A549 (cell line): ENCODE measurements around the gene RBM18. TPM values are rescaled to one million over a fixed set of nuclear protein-coding genes. Genes with fewer than 3 reads are reported as not detected.

Experiments used
- ATAC-seq, 2 experiments: fragments of 200-7000 bp in 1 of 2; fragments of >200 bp in 1 of 2; cut with Nextera tagmentation in 1 of 2; cut with Tn5 transposase in 1 of 2; 3 replicates each; pipeline versions ENCODE4 v1.8.0 to v1.9.1; 2018 to 2020; ENCODE audit warnings: mild to moderate bottlenecking in 1 of 2, moderate library complexity in 1 of 2
- CTCF ChIA-PET: fragments of 300-600 bp; sonication (Branson Sonifier 250); formaldehyde crosslinking; extraction: SDS; loops from one replicate; lab custom pipeline; 2021; ENCODE audit warnings: antibody characterized with exemption, inconsistent platforms; lab: Yijun Ruan, JAX
- POLR2A ChIA-PET: fragments of 350-600 bp; formaldehyde crosslinking; extraction: SDS; loops from one replicate; lab custom pipeline; 2021; ENCODE audit warnings: antibody characterized with exemption, inconsistent platforms; lab: Yijun Ruan, JAX
- DNase-seq, 2 experiments: peaks; one replicate each; pipeline versions ENCODE4 v3.0.0 to v3.0.0-alpha.2; 2011 to 2016; ENCODE audit warnings: low read depth in 1 of 2, low spot score in 1 of 2
- FAIRE-seq: peaks from 2 replicates; lab custom pipeline; 2011; peaks lifted over from hg19 to GRCh38; lab: Jason Lieb, UNC
- H3K27ac ChIP-seq, 2 experiments: fragments of >200 bp; sonication (Bioruptor Twin); formaldehyde crosslinking; 3 replicates each; pipeline ENCODE4 v1.5.1; 2016 to 2017
- H3K4me1 ChIP-seq: fragments of >200 bp; sonication (Bioruptor Twin); formaldehyde crosslinking; 3 replicates; pipeline ENCODE4 v1.6.1; 2016
- H3K4me2 ChIP-seq: fragments of >200 bp; sonication (Bioruptor Twin); formaldehyde crosslinking; 3 replicates; pipeline ENCODE4 v1.6.1; 2016
- H3K4me3 ChIP-seq: fragments of >200 bp; sonication (Bioruptor Twin); formaldehyde crosslinking; 3 replicates; pipeline ENCODE4 v1.5.1; 2016
- H3K9me3 ChIP-seq: fragments of >200 bp; sonication (Bioruptor Twin); formaldehyde crosslinking; 3 replicates; pipeline ENCODE4 v1.6.1; 2016
- CBX2 ChIP-seq: fragments of 200-600 bp; sonication (generic); IDR thresholded peaks from 2 replicates; pipeline ENCODE4 v1.6.1; 2016; ENCODE audit warnings: low read depth, mild to moderate bottlenecking, borderline replicate concordance
- CEBPB ChIP-seq, 2 experiments: fragments of >200 bp in 1 of 2; sonication (Bioruptor Twin) in 1 of 2; formaldehyde crosslinking in 1 of 2; IDR thresholded peaks; 2 replicates each; pipeline ENCODE4 v1.6.1; 2012 to 2016
- MAZ ChIP-seq: fragments of 150-350 bp; IDR thresholded peaks from 2 replicates; pipeline ENCODE4 v1.6.1; 2014; ENCODE audit warnings: antibody characterized with exemption, low read depth, low read length, borderline replicate concordance
- RAD21 ChIP-seq, 2 experiments: fragments of >200 bp in 1 of 2; sonication (Bioruptor Twin) in 1 of 2; formaldehyde crosslinking in 1 of 2; IDR thresholded peaks in 1 of 2; conservative IDR thresholded peaks in 1 of 2; 2 replicates in 1 of 2; 3 replicates in 1 of 2; pipeline ENCODE4 v1.6.1; 2012 to 2018; ENCODE audit warnings: inconsistent platforms in 1 of 2
- RCOR1 ChIP-seq: fragments of 150-350 bp; IDR thresholded peaks from 2 replicates; pipeline ENCODE4 v1.6.1; 2014; ENCODE audit warnings: antibody characterized with exemption, low read length, low read depth
- REST ChIP-seq: fragments of 200-600 bp; sonication (generic); IDR thresholded peaks from 2 replicates; pipeline ENCODE4 v1.6.1; 2016; ENCODE audit warnings: antibody characterized with exemption, mild to moderate bottlenecking, moderate library complexity
- SMC3 ChIP-seq: fragments of >200 bp; sonication (Bioruptor Twin); formaldehyde crosslinking; IDR thresholded peaks from 3 replicates; pipeline ENCODE4 v1.6.1; 2018; ENCODE audit warnings: inconsistent platforms
- TP53 ChIP-seq: fragments of 250-450 bp; sonication (Bioruptor Pico); IDR thresholded peaks from 2 replicates; pipeline ENCODE4 v1.5.0; 2021; ENCODE audit warnings: mild to moderate bottlenecking, moderate library complexity
- WGBS: methylation state at CpG from one replicate; pipeline ENCODE4 v1.1.6; 2017; ENCODE audit errors: missing lambda C conversion rate; 5-methylcytosine and 5-hydroxymethylcytosine counted together
- polyA plus RNA-seq, 4 experiments: library from polyadenylated mRNA; depleted of rRNA in 3 of 4; stranded (reverse); fragments of >200 nt; fragmentation: RNase III in 1 of 4; extraction: RNeasy Plus Mini Kit Qiagen cat#74134 plus additional on column Dnase treatment in 1 of 4; gene quantifications; 2 replicates in 3 of 4; 3 replicates in 1 of 4; pipeline ENCODE4 v1.2.3, GENCODE V29; 2011 to 2017
- TF ChIP-seq, protein P1 (sequence below): fragments of 150-350 bp; IDR thresholded peaks from 2 replicates; pipeline ENCODE4 v1.6.1; 2014; ENCODE audit warnings: low read depth, mild to moderate bottlenecking, low read length
- TF ChIP-seq, protein P2 (sequence below): fragments of >200 bp; sonication (Bioruptor Twin); formaldehyde crosslinking; IDR thresholded peaks from 3 replicates; pipeline ENCODE4 v1.6.1; 2016

Gene RBM18
- polyA plus RNA-seq, 2 of the 4 experiments (the other 2 are of a cell fraction), result 13.8 to 52.3 TPM

GRCh38 chr9:122226758-122227574 lies 37.7 kb downstream of the RBM18 start:
- peaks cover 10% of the 10 kb centered on the region; the same call in 1 of the 3 replicates for H3K4me1 ChIP-seq
- peak; percentile 55 to 69; a peak in 4 of 6 replicates for ATAC-seq
- TF ChIP-seq CBX2 (no peak), SMC3 (0 out of 3 replicates have a peak, but pooled peaks have one; percentile 28)
- peak overlapping the region; percentile 57 for H3K4me3 ChIP-seq
- no peak for DNase-seq
- no peak for FAIRE-seq
- ChIA-PET POLR2A (no interaction called here), CTCF (interaction anchor here (0.5 to 1.6 kb wide), 8 partner anchors 27 to 123 kb away, joined by 3 to 5 read pairs (median 3); no protein-coding TSS in a partner anchor)
- peak overlapping the region; percentile 96 for H3K4me2 ChIP-seq
- no peak overlapping the region for H3K27ac ChIP-seq
- WGBS, result 40% methylated on average over 42 of the region's 59 CpGs
- H3K9me3 ChIP-seq, result no peaks in the 10 kb centered on the region

DNA sequence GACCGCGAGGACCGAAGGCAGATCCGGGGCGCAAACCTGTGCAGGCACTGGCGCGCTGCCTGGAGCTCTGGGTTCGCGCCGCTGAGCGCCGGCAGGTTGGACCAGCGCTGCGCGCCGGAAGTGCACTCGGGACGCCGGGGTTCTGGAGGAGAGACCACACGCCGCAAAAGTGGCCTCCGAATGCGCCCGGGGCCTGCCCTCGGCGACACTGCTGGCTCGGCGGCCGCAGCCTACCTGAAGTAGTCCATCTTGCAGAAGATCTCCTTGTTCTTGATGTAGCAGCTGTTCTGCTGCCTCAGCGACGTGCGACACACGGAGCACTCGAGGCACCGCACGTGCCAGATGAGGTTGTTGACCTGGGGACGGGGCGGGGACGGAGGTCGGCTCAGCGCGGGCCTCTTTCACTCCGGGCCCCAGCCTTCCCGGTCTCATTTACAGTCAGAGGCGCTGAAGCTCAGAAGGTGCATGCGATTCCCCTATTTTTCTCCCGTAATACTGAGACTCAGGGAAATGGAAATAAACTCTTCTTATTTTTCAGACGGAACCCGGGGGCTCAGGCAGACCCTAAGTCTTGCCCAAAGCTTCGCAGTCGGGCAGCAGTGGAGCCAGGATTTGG lies 38.4 kb downstream of the RBM18 start:
- POLR2A ChIA-PET, result no interaction called here
- DNase-seq, result no peak
- CTCF ChIA-PET, result interaction anchor here (0.5 to 1.6 kb wide), 9 partner anchors 9 to 122 kb away, joined by 3 to 5 read pairs (median 3); no protein-coding TSS in a partner anchor
- H3K4me1 ChIP-seq, result peaks cover 10% of the 10 kb centered on the region; the same call in 1 of the 3 replicates
- 72% methylated on average over 50 of the region's 51 CpGs for WGBS
- no peak overlapping the region for H3K4me2 ChIP-seq
- H3K4me3 ChIP-seq, result no peak overlapping the region
- H3K9me3 ChIP-seq, result no peaks in the 10 kb centered on the region
- ATAC-seq, result no peak
- no peak for FAIRE-seq
- TF ChIP-seq REST (no peak), TP53 (CRISPR knock-in tag) (no peak), CEBPB (IDR thresholded peaks at IDR 0.05) (no peak), MAZ (no peak), RCOR1 (no peak), RAD21 (conservative IDR thresholded peaks at IDR 0.05 in 1 of 2, IDR thresholded peaks at IDR 0.05 in 1 of 2) (no peak)
- TF ChIP-seq, protein P1, sequence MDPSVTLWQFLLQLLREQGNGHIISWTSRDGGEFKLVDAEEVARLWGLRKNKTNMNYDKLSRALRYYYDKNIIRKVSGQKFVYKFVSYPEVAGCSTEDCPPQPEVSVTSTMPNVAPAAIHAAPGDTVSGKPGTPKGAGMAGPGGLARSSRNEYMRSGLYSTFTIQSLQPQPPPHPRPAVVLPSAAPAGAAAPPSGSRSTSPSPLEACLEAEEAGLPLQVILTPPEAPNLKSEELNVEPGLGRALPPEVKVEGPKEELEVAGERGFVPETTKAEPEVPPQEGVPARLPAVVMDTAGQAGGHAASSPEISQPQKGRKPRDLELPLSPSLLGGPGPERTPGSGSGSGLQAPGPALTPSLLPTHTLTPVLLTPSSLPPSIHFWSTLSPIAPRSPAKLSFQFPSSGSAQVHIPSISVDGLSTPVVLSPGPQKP, result no peak
- TF ChIP-seq, all 56 proteins: peak for 0
- H3K27ac ChIP-seq, result no peak overlapping the region

DNA sequence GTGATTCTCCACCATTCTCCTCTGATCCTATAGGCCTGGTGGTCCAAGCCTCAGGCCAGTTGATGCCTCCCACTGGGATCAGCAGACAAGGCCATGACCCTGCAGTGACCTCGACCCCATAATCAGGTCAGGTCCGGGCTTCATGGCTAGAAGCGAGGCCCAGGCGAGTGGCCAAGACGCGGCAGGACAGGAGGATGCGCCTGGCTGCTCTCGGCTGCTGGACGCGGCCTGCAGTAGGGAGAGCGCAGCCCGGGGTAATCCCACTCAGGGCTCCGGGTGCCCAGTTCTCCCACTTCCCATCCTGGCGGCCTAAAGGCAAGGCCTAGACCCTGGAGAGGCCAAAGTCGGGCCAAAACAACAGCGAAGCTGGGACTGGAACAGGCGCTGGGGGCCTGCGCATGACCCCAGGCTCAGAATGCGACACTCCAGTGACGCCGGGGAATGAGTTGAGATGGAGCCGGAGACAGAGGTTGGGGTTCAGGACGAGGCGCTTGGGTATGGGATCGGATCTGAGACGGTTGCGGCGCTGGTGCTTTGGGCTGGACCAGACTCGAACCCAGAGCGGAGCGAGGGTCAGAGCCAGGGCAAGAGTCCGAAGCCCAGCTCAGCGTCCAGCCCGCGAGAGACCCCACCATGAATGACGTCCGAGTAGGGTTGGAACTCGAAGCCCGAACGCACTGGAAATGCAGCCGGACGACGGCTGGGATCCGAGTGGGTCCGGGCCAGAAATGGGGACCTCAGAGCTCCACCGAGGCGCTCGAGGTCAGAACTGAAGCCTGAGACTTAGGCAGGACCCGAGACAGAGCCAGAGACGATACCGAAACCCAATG lies 39.1 kb downstream of the RBM18 start:
- CTCF ChIA-PET, result interaction anchor here (0.8 to 1.6 kb wide), 8 partner anchors 9 to 121 kb away, joined by 3 to 5 read pairs (median 3); no protein-coding TSS in a partner anchor
- no peak for FAIRE-seq
- TF ChIP-seq CBX2, result no peak
- TF ChIP-seq, protein P2, sequence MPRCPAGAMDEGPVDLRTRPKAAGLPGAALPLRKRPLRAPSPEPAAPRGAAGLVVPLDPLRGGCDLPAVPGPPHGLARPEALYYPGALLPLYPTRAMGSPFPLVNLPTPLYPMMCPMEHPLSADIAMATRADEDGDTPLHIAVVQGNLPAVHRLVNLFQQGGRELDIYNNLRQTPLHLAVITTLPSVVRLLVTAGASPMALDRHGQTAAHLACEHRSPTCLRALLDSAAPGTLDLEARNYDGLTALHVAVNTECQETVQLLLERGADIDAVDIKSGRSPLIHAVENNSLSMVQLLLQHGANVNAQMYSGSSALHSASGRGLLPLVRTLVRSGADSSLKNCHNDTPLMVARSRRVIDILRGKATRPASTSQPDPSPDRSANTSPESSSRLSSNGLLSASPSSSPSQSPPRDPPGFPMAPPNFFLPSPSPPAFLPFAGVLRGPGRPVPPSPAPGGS, result no peak

More for the DNA sequence above, 39.1 kb downstream of the RBM18 start:
- no peak for ATAC-seq
- no peak overlapping the region for H3K4me3 ChIP-seq
- POLR2A ChIA-PET, result interaction anchor here (0.6 kb wide), 1 partner anchor 73 kb away, joined by 3 read pairs; no protein-coding TSS in a partner anchor
- H3K9me3 ChIP-seq, result no peaks in the 10 kb centered on the region
- no peak overlapping the region for H3K27ac ChIP-seq
- H3K4me1 ChIP-seq, result peaks cover 10% of the 10 kb centered on the region; the same call in 1 of the 3 replicates
- no peak overlapping the region for H3K4me2 ChIP-seq
- WGBS, result 80% methylated on average over 40 of the region's 51 CpGs
- no peak for DNase-seq
